ENCODE measurements around the gene MICAL3. TPM values are rescaled to one million over a fixed set of nuclear protein-coding genes. Genes with fewer than 3 reads are reported as not detected.

The MICAL3 gene
- total and polyA plus RNA-seq, 2 of the 8 experiments (the other 6 are each of a cell fraction or from before 2014, with no cell fraction given), result 8.3 to 41.8 TPM

GRCh38 chr22:17896586-17896985 lies 127.8 kb downstream of the MICAL3 start (continued):
- TF ChIP-seq CHD7 (IDR thresholded peaks at IDR 0.05; ENCODE audit: insufficient replicate concordance, low read length), result no peak
- peak; percentile 76 to 80 for TF ChIP-seq RAD21 (IDR thresholded peaks at IDR 0.05 in 1 of 2, conservative IDR thresholded peaks at IDR 0.05 in 1 of 2; ENCODE audit: low read depth in 2 of 2, low read length in 2 of 2)
